HCT116 (cell line): ENCODE results near the gene FUOM. TPM values are rescaled to one million over a fixed set of nuclear protein-coding genes. Genes with fewer than 3 reads are reported as not detected.
A peak's percentile ranks its signal among the peaks of the same experiment; 100 is the strongest.

ENCODE experiments used
- ATAC-seq: fragments of 200-7000 bp; cut with Tn5 transposase; 2 replicates; pipeline ENCODE4 v1.9.1; 2020; ENCODE audit warnings: mild to moderate bottlenecking, moderate library complexity
- BruUV-seq: library from RNA; stranded (reverse); fragments of 400-500 nt; replicated peaks from 2 replicates; lab custom pipeline; 2021; lab: Mats Ljungman, UMichigan
- CTCF ChIA-PET: fragments of 300-600 bp; sonication (Branson Sonifier 250); formaldehyde crosslinking; loops from one replicate; lab custom pipeline; 2021; ENCODE audit warnings: antibody characterized with exemption; lab: Charles Lee
- POLR2A ChIA-PET: fragments of 300-600, 350-600 bp; sonication (Branson Sonifier 250); formaldehyde crosslinking; loops from one replicate; lab custom pipeline; 2021; ENCODE audit warnings: antibody characterized with exemption; lab: Charles Lee
- RAD21 ChIA-PET, 2 experiments: fragments of 300-600 bp; sonication (Branson Sonifier 250); formaldehyde crosslinking; loops; one replicate each; lab custom pipeline; 2023; ENCODE audit warnings: low total read pairs in 2 of 2; ENCODE audit not compliant: uncharacterized antibody in 2 of 2, unreplicated experiment in 2 of 2, low non-redundant PET in 1 of 2; lab: Charles Lee
- DNase-seq: peaks from one replicate; pipeline ENCODE4 v3.0.0-alpha.2; 2010; ENCODE audit warnings: low read depth, low spot score
- H2AFZ ChIP-seq: fragments of 200-600 bp; shearing (Covaris generic), sonication (generic); 2 replicates; pipeline ENCODE4 v1.6.1; 2017; ENCODE audit warnings: low read depth, mixed run types, mixed read lengths, antibody characterized with exemption, low read length; ENCODE audit not compliant: poor library complexity, severe bottlenecking
- H3K27ac ChIP-seq: 2 replicates; pipeline ENCODE4 v1.5.1; 2012; ENCODE audit warnings: low read depth, low read length
- H3K27me3 ChIP-seq: fragments of 200-600 bp; sonication (generic); 2 replicates; pipeline ENCODE4 v1.6.1; 2016; ENCODE audit warnings: mixed run types, low read length, mixed read lengths; ENCODE audit not compliant: insufficient read depth
- H3K36me3 ChIP-seq, 2 experiments: fragments of 200-500 bp in 1 of 2; fragments of 200-600 bp in 1 of 2; sonication (Bioruptor generic) in 1 of 2; sonication (generic) in 1 of 2; 2 replicates each; pipeline versions ENCODE4 v1.5.1 to v1.6.1; 2014 to 2016; ENCODE audit warnings: low read length in 2 of 2, inconsistent platforms in 1 of 2, mixed read lengths in 1 of 2, mixed run types in 1 of 2; ENCODE audit not compliant: insufficient read depth in 2 of 2, control insufficient read depth in 1 of 2
- H3K4me1 ChIP-seq, 2 experiments: fragments of 200-600 bp in 1 of 2; sonication (generic) in 1 of 2; 2 replicates each; pipeline versions ENCODE4 v1.5.1 to v1.6.1; 2012 to 2017; ENCODE audit warnings: low read length in 2 of 2, inconsistent platforms in 1 of 2, mild to moderate bottlenecking in 1 of 2, mixed read lengths in 1 of 2, mixed run types in 1 of 2, moderate library complexity in 1 of 2; ENCODE audit not compliant: insufficient read depth in 2 of 2, control insufficient read depth in 1 of 2
- H3K4me2 ChIP-seq: fragments of 200-600 bp; sonication (generic); 2 replicates; pipeline ENCODE4 v1.6.1; 2017; ENCODE audit warnings: mixed run types, low read length, mixed read lengths
- H3K4me3 ChIP-seq, 2 experiments: fragments of 200-600 bp in 1 of 2; sonication (generic) in 1 of 2; replicated peaks in 1 of 2; 2 replicates each; pipeline ENCODE4 v1.5.1; 2011 to 2016; ENCODE audit warnings: low read length in 2 of 2, control low read depth in 1 of 2, low read depth in 1 of 2, mild to moderate bottlenecking in 1 of 2, mixed read lengths in 1 of 2, mixed run types in 1 of 2
- H3K79me2 ChIP-seq: fragments of 200-600 bp; sonication (generic); 2 replicates; pipeline ENCODE4 v1.6.1; 2017; ENCODE audit warnings: mild to moderate bottlenecking, mixed run types, low read length, moderate library complexity, mixed read lengths; ENCODE audit not compliant: insufficient read depth
- H3K9ac ChIP-seq: fragments of 200-600 bp; sonication (generic); 2 replicates; pipeline ENCODE4 v1.6.1; 2016; ENCODE audit warnings: low read length, mixed read lengths
- H3K9me2 ChIP-seq: fragments of 200-600 bp; sonication (generic), shearing (Covaris generic); 2 replicates; pipeline ENCODE4 v1.6.1; 2017; ENCODE audit warnings: mixed run types, mild to moderate bottlenecking, moderate library complexity; ENCODE audit not compliant: insufficient read depth
- H3K9me3 ChIP-seq, 2 experiments: fragments of 200-500 bp in 1 of 2; fragments of 200-600 bp in 1 of 2; sonication (Bioruptor generic) in 1 of 2; sonication (generic) in 1 of 2; 2 replicates each; pipeline ENCODE4 v1.6.1; 2014 to 2017; ENCODE audit warnings: low read length in 2 of 2, mixed read lengths in 2 of 2, inconsistent platforms in 1 of 2, low read depth in 1 of 2, mild to moderate bottlenecking in 1 of 2, mixed run types in 1 of 2, moderate library complexity in 1 of 2; ENCODE audit not compliant: control insufficient read depth in 1 of 2, insufficient read depth in 1 of 2
- H4K20me1 ChIP-seq: fragments of 200-600 bp; sonication (generic), shearing (Covaris generic); 2 replicates; pipeline ENCODE4 v1.6.1; 2017; ENCODE audit warnings: mixed run types, mild to moderate bottlenecking, moderate library complexity; ENCODE audit not compliant: insufficient read depth
- CTCF ChIP-seq, 3 experiments: fragments of 200-600 bp in 1 of 3; sonication (generic) in 1 of 3; IDR thresholded peaks in 2 of 3; conservative IDR thresholded peaks in 1 of 3; 2 replicates each; pipeline ENCODE4 v1.5.1; 2012 to 2017; ENCODE audit warnings: low read depth in 2 of 3, low read length in 2 of 3, antibody characterized with exemption in 1 of 3, borderline replicate concordance in 1 of 3, control low read depth in 1 of 3, mild to moderate bottlenecking in 1 of 3, mixed read lengths in 1 of 3, mixed run types in 1 of 3, moderate library complexity in 1 of 3; ENCODE audit not compliant: insufficient read depth in 1 of 3
- POLR2A ChIP-seq: IDR thresholded peaks from 2 replicates; pipeline ENCODE4 v1.7.0; 2011; ENCODE audit warnings: borderline replicate concordance; ENCODE audit not compliant: insufficient read depth, insufficient read length; ENCODE audit errors: extremely low read depth
- POLR2AphosphoS5 ChIP-seq: IDR thresholded peaks from 2 replicates; pipeline ENCODE4 v1.6.1; 2011; ENCODE audit warnings: mild to moderate bottlenecking, low read depth, low read length, moderate library complexity
- SIN3A ChIP-seq: IDR thresholded peaks from 2 replicates; pipeline ENCODE4 v1.6.1; 2012; ENCODE audit warnings: low read depth
- SP1 ChIP-seq: IDR thresholded peaks from 2 replicates; pipeline ENCODE4 v1.6.1; 2012; ENCODE audit warnings: low read depth
- intact Hi-C: fragments of 100-400 bp; cut with micrococcal nuclease; formaldehyde crosslinking; loops from 2 replicates; pipeline ENCODE4 v1.10.0; 2022
- total RNA-seq: library from RNA; stranded (reverse); gene quantifications from one replicate; pipeline ENCODE4 v1.2.1, GENCODE V29; 2021; ENCODE audit not compliant: unreplicated experiment

The FUOM gene
- total RNA-seq, 1 experiment from 2014 or later: 21.5 TPM

- H3K9me3 ChIP-seq: no peaks in the 10 kb centered on the region
- ATAC-seq (peak; percentile 75), DNase-seq (no peak)
- no peaks in the 10 kb centered on the region for H4K20me1 ChIP-seq
- no peaks in the 10 kb centered on the region for H3K79me2 ChIP-seq
- H3K4me1 ChIP-seq: peaks cover 0 to 6% of the 10 kb centered on the region in 2 experiments; a peak in 1 of 4 replicates
- intact Hi-C loops: no loop called here
- ChIA-PET CTCF (no interaction called here), POLR2A (no interaction called here), RAD21 (no interaction called here)
- H3K4me3 ChIP-seq: peak within 1 kb of the TSS; percentile 43 to 55
- peak within 1 kb of the TSS; percentile 35 for H3K9ac ChIP-seq
- H3K4me2 ChIP-seq: peak within 1 kb of the TSS; percentile 80
- no peaks in the 10 kb centered on the region for H3K9me2 ChIP-seq
- H3K27me3 ChIP-seq: no peaks in the 10 kb centered on the region
- TF ChIP-seq POLR2A (no peak), CTCF (IDR thresholded peaks at IDR 0.05 in 2 of 3, conservative IDR thresholded peaks at IDR 0.05 in 1 of 3; ENCODE audit: borderline replicate concordance in 1 of 3, insufficient read depth in 1 of 3, low read depth in 2 of 3, low read length in 2 of 3) (no peak), SP1 (no peak), SIN3A (0 out of 2 replicates have a peak, but pooled peaks have one; percentile 31), POLR2AphosphoS5 (peak; percentile 71)
- no peak within 1 kb of the TSS for H2AFZ ChIP-seq
- no peaks in the 10 kb centered on the region for H3K36me3 ChIP-seq
- BruUV-seq: no TSS peak
- peak within 1 kb of the TSS; percentile 42; the same call in 1 of the 2 replicates for H3K27ac ChIP-seq
Observed at GRCh38 chr10:133379152-133379800, 21.5 kb upstream of the FUOM start, which contains the start of gene PAOX. Gene PAOX, plus strand, starts transcription at chr10:133379262. Its CDS starts 55 bp downstream, at chr10:133379317.
